NCI-H128 (cell line): ENCODE measurements around the gene GCNT4.

ENCODE experiments used
- DNase-seq: peaks from one replicate; lab custom pipeline; 2025; ENCODE audit not compliant: unreplicated experiment; lab: John Stamatoyannopoulos, UW

The GCNT4 gene

GRCh38 chr5:75018805-75019587 lies 33.4 kb downstream of the GCNT4 start:
- no peak for DNase-seq

- no peak for DNase-seq
Observed at GRCh38 chr5:75017971-75018370, 34.4 kb downstream of the GCNT4 start.

DNA sequence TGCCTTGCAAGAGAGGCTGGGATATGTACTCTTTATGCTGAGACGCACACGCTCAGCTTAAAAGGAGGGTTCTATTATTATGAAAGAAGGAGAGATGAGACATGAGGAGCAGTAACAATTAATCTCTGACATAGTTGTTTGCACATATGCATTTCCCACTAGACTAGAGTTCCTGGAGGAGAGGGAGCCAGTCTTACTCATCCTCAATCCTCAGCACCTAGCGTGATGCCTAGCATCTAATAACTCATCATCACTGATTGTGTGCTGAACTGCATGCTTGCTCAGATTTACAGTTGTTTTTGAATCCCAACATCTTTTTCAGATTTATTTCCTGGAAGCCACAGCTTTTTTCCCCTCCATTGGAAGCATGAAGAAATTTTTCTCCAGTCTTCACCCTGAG lies 35.5 kb downstream of the GCNT4 start:
- no peak for DNase-seq

DNA sequence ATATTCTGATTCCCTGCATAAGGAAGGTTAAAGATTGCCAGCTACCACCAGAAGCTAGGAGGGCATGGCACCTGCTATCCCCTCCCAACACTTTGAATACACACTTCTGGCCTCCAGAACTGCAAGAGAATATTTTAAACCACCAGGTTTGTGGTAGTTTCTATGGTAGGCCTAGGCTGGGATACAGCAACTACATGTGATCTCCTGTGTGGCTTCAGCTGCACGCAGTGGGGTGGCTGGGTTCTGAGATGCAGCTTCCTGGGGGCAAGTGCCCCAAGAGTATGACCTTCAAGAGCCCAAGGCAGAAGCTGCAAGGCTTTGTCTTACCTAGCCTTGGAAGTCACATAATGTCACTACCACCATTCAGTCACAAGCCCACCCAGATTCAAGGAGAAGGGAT lies 39.6 kb downstream of the GCNT4 start:
- DNase-seq = no peak

DNA sequence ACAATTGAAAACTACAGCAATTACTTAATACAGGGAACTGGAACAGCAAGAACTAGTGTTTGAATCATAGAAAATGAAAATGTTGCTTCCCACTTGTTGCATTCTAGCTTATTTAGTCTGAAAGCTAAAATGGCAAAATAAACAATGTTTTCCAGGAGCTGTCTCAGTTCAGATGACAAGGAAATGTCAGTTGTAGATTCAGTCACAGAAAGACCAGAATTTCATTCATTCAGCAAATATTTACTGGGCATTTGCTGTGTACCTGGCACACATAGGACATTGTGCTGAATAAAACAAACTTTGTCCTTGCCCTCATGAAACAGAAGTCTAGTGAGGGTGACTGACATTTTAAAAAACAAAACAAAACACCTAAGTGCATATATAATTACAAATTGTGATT lies 41.5 kb downstream of the GCNT4 start:
- no peak for DNase-seq

- DNase-seq = no peak
Observed at GRCh38 chr5:75009556-75010345, 42.6 kb downstream of the GCNT4 start.

GRCh38 chr5:75006865-75007822 lies 45.2 kb downstream of the GCNT4 start:
- DNase-seq = no peak

- no peak for DNase-seq
Observed at GRCh38 chr5:75005561-75005960, 46.8 kb downstream of the GCNT4 start.
